ENCODE data around the gene S100A10.

Gene S100A10

GRCh38 chr1:151993084-151993733, 450 bp downstream of the S100A10 start:
- H3K27me3 ChIP-seq (replicated peaks): no peaks in the 10 kb centered on the region
- H3K4me3 ChIP-seq (ENCODE audit: low read depth, low read length): peak overlapping the region; percentile 88
- TF ChIP-seq, protein P1, sequence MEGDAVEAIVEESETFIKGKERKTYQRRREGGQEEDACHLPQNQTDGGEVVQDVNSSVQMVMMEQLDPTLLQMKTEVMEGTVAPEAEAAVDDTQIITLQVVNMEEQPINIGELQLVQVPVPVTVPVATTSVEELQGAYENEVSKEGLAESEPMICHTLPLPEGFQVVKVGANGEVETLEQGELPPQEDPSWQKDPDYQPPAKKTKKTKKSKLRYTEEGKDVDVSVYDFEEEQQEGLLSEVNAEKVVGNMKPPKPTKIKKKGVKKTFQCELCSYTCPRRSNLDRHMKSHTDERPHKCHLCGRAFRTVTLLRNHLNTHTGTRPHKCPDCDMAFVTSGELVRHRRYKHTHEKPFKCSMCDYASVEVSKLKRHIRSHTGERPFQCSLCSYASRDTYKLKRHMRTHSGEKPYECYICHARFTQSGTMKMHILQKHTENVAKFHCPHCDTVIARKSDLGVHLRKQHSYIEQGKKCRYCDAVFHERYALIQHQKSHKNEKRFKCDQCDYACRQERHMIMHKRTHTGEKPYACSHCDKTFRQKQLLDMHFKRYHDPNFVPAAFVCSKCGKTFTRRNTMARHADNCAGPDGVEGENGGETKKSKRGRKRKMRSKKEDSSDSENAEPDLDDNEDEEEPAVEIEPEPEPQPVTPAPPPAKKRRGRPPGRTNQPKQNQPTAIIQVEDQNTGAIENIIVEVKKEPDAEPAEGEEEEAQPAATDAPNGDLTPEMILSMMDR (IDR thresholded peaks at IDR 0.05; ENCODE audit: low read depth, low read length, missing control alignments): no peak
- in situ Hi-C loops (cut with HindIII; ENCODE audit: low pct_ligation_motif_present, low sequenced_read_pairs): no loop called here
- DNase-seq: no peak
- H3K27ac ChIP-seq: peak overlapping the region; percentile 51
- H3K36me3 ChIP-seq (replicated peaks): no peaks in the 10 kb centered on the region

- in situ Hi-C loops (cut with HindIII; ENCODE audit: low pct_ligation_motif_present, low sequenced_read_pairs): no loop called here
- Histone ChIP-seq H3K27ac (peak overlapping the region; percentile 51), H3K36me3 (replicated peaks) (no peaks in the 10 kb centered on the region), H3K4me3 (ENCODE audit: low read depth, low read length) (peak overlapping the region; percentile 88), H3K27me3 (replicated peaks) (no peaks in the 10 kb centered on the region)
- TF ChIP-seq, protein P1 (IDR thresholded peaks at IDR 0.05; ENCODE audit: low read depth, low read length, missing control alignments): no peak
- DNase-seq: peak; percentile 87
Measured at GRCh38 chr1:151992303-151993083, 1.2 kb downstream of the S100A10 start.

- peak overlapping the region; percentile 51 for H3K27ac ChIP-seq
- no peaks in the 10 kb centered on the region for H3K27me3 ChIP-seq (replicated peaks)
- H3K4me3 ChIP-seq (ENCODE audit: low read depth, low read length): peak overlapping the region; percentile 88
- in situ Hi-C loops (cut with HindIII; ENCODE audit: low pct_ligation_motif_present, low sequenced_read_pairs): no loop called here
- TF ChIP-seq, protein P1 (IDR thresholded peaks at IDR 0.05; ENCODE audit: low read depth, low read length, missing control alignments): no peak
- peaks cover 2% of the 10 kb centered on the region for H3K36me3 ChIP-seq (replicated peaks)
- DNase-seq: no peak
Measured at GRCh38 chr1:151991663-151992302, 1.9 kb downstream of the S100A10 start.

- Histone ChIP-seq H3K27me3 (replicated peaks) (no peaks in the 10 kb centered on the region), H3K36me3 (replicated peaks) (peaks cover 5% of the 10 kb centered on the region), H3K4me3 (ENCODE audit: low read depth, low read length) (no peak overlapping the region), H3K27ac (peak overlapping the region; percentile 84)
- peak; percentile 77 for DNase-seq
- TF ChIP-seq, protein P1 (IDR thresholded peaks at IDR 0.05; ENCODE audit: low read depth, low read length, missing control alignments): no peak
- in situ Hi-C loops (cut with HindIII; ENCODE audit: low pct_ligation_motif_present, low sequenced_read_pairs): no loop called here
Measured at GRCh38 chr1:151990856-151991198, 2.8 kb downstream of the S100A10 start.

- H3K27me3 ChIP-seq (replicated peaks): no peaks in the 10 kb centered on the region
- H3K36me3 ChIP-seq (replicated peaks): peaks cover 10% of the 10 kb centered on the region
- DNase-seq: no peak
- in situ Hi-C loops (cut with HindIII; ENCODE audit: low pct_ligation_motif_present, low sequenced_read_pairs): no loop called here
- no peak overlapping the region for H3K4me3 ChIP-seq (ENCODE audit: low read depth, low read length)
- TF ChIP-seq, protein P1 (IDR thresholded peaks at IDR 0.05; ENCODE audit: low read depth, low read length, missing control alignments): no peak
- H3K27ac ChIP-seq: peak overlapping the region; percentile 84
Measured at GRCh38 chr1:151990058-151990855, 3.4 kb downstream of the S100A10 start.

Measured in brain microvascular endothelial cell (primary cell).